Lung (tissue), 12 donors: ENCODE measurements around the gene TBX1. TPM values are rescaled to one million over a fixed set of nuclear protein-coding genes. Genes with fewer than 3 reads are reported as not detected.

Experiments used
- ATAC-seq: fragments of 200-7000 bp; cut with Tn5 transposase; one replicate; pipeline ENCODE4 v1.9.1; 2020; ENCODE audit warnings: moderate number of reproducible peaks; ENCODE audit not compliant: insufficient read depth, low FRiP score
- DNase-seq, 3 donors: peaks; one replicate each; pipeline ENCODE4 v3.0.0-alpha.2; 2013 to 2017
- H3K27ac ChIP-seq, 2 donors: one replicate each; pipeline ENCODE4 v1.5.1; 2013; ENCODE audit warnings: mild to moderate bottlenecking in 2 of 2, moderate library complexity in 2 of 2, control low read depth in 1 of 2, inconsistent platforms in 1 of 2, low read depth in 1 of 2, low read length in 1 of 2
- H3K27me3 ChIP-seq, 3 donors: one replicate each; pipeline ENCODE4 v1.5.1; 2013; ENCODE audit warnings: low read length in 2 of 3; ENCODE audit not compliant: control insufficient read depth in 3 of 3, insufficient read depth in 3 of 3
- H3K36me3 ChIP-seq, 4 donors: one replicate each; pipeline ENCODE4 v1.5.1; 2013; ENCODE audit warnings: low read length in 4 of 4, mild to moderate bottlenecking in 1 of 4, moderate library complexity in 1 of 4; ENCODE audit not compliant: control insufficient read depth in 4 of 4, insufficient read depth in 4 of 4
- H3K4me1 ChIP-seq, 5 donors: one replicate each; pipeline ENCODE4 v1.5.1; 2013; ENCODE audit warnings: low read length in 5 of 5, mild to moderate bottlenecking in 2 of 5, moderate library complexity in 1 of 5; ENCODE audit not compliant: control insufficient read depth in 5 of 5, insufficient read depth in 5 of 5
- H3K4me3 ChIP-seq: one replicate; pipeline ENCODE4 v1.5.1; 2013; ENCODE audit warnings: mild to moderate bottlenecking, control low read depth, moderate library complexity
- H3K9ac ChIP-seq, 2 donors: one replicate each; pipeline ENCODE4 v1.5.1; 2013; ENCODE audit warnings: low read length in 2 of 2, control low read depth in 1 of 2; ENCODE audit not compliant: insufficient read depth in 1 of 2
- H3K9me3 ChIP-seq, 4 donors: one replicate each; pipeline ENCODE4 v1.5.1; 2013; ENCODE audit warnings: low read length in 3 of 4, mild to moderate bottlenecking in 1 of 4, moderate library complexity in 1 of 4; ENCODE audit not compliant: control insufficient read depth in 4 of 4, insufficient read depth in 3 of 4
- WGBS, 2 donors: extraction: QIAGEN DNeasy Blood & Tissue Kit; methylation state at CpG; one replicate each; pipeline ENCODE4 v1.1.7; 2013; 5-methylcytosine and 5-hydroxymethylcytosine counted together
- polyA plus RNA-seq, 2 donors: library from polyadenylated mRNA; stranded (reverse); fragments of 200-250 nt; gene quantifications; one replicate each; pipeline ENCODE4 v1.2.1, GENCODE V29; 2013
- total RNA-seq, 2 donors: library from RNA; depleted of rRNA in 1 of 2; stranded (reverse); fragments of >200 nt in 1 of 2; gene quantifications; one replicate each; pipeline ENCODE4 v1.2.1, GENCODE V29; 2014 to 2021
- TF ChIP-seq, protein P1 (sequence below): IDR thresholded peaks from 2 replicates; pipeline ENCODE4 v1.5.1; 2012; ENCODE audit warnings: mild to moderate bottlenecking; ENCODE audit errors: control extremely low read depth, extremely low read depth
- donor health status: control.
- donor health status: control.
- donor health status: Bipolar disorder and iron deficiency.
- donor health status: healthy.
- donor health status: DM: yes; HTN: yes; CAD: no.

TBX1 gene
- total and polyA plus RNA-seq, 4 donors = 2.3 to 19.3 (median 4.5) TPM

DNA sequence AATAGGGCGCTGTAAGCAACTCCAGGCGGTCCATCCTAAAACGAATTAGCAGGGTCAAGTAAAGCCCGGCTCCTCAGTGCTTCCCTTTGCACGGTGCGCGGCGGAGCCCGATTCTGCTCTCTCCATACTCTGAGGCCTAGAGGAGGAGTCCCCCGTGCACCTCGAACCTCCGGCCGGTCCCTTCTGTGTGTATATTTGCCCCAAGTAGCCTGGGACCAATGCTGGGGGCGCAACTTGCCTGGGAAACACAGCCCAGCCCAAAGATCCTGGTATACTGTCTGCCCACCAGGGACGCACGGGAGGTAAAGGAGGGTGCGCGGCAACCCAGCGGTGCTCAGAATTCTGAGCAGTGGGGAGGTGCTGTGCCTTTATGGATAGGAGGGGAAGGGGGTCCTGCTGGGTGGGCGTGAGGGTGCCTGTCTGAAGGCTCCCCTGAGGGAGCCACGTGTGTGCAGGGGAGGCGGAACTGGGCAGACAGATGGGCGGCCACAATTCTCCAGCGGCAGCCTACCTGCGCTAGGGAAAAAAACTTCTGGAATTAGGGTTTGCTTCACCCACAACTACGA is 4.8 kb upstream of the TBX1 start:
- Histone ChIP-seq H3K4me3 (no peak overlapping the region), H3K27ac (no peak overlapping the region), H3K9me3 (no peaks in the 10 kb centered on the region), H3K4me1 (peaks cover 0 to 25% (median 0%) of the 10 kb centered on the region in 5 donors), H3K36me3 (no peaks in the 10 kb centered on the region), H3K9ac (no peak overlapping the region), H3K27me3 (peaks cover 3 to 71% (median 52%) of the 10 kb centered on the region in 3 donors)
- 6 to 11% methylated on average over 26 of the region's 26 CpGs for WGBS, 2 donors
- no peak for ATAC-seq
- TF ChIP-seq, protein P1, sequence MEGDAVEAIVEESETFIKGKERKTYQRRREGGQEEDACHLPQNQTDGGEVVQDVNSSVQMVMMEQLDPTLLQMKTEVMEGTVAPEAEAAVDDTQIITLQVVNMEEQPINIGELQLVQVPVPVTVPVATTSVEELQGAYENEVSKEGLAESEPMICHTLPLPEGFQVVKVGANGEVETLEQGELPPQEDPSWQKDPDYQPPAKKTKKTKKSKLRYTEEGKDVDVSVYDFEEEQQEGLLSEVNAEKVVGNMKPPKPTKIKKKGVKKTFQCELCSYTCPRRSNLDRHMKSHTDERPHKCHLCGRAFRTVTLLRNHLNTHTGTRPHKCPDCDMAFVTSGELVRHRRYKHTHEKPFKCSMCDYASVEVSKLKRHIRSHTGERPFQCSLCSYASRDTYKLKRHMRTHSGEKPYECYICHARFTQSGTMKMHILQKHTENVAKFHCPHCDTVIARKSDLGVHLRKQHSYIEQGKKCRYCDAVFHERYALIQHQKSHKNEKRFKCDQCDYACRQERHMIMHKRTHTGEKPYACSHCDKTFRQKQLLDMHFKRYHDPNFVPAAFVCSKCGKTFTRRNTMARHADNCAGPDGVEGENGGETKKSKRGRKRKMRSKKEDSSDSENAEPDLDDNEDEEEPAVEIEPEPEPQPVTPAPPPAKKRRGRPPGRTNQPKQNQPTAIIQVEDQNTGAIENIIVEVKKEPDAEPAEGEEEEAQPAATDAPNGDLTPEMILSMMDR = no peak
- no peak for DNase-seq

DNA sequence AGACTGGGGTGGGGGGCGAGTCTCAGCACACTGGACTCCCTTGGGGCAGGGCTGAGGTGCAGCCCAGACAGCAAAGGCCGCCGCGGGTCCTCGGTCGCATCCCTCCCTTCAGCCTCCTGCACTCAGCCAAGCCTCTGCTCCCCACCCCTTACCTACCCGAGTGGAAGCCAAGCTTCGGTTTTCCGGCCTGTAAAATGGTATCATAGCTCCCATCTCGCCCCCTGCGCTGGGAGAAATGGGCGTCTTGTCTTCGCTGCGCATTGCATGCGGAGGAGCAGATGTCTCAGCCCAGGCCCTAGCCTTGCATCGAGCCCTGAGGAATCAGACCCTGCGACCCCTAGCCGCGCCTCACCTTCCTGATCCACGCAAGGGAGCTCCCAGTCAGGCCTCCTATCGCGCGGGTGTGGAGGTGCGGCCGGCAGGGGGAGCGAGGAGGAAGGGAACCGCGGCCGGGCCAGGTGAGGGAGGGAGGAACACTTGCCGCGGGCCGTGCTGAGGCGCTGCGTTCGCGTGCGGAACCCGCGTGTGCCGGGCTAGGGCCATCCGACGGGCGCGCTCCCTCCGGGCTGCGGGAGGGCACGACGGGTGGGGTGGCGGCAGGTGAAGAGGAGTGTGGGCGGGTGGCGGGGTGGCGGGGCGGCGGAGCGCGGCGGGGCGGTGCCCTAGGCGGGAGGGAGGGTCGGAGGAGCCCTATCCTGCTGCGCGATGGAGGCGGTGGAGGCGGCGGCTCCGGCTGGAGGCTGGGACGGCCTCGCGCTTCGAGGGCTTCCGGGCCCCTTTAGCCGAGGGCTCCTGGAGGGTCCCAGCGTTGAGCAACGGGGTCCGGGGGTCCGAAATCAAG is 4.1 kb upstream of the TBX1 start:
- H3K27me3 ChIP-seq = peaks cover 3 to 71% (median 52%) of the 10 kb centered on the region in 3 donors
- DNase-seq = no peak
- no peaks in the 10 kb centered on the region for H3K9me3 ChIP-seq
- no peaks in the 10 kb centered on the region for H3K36me3 ChIP-seq
- H3K9ac ChIP-seq = no peak overlapping the region
- ATAC-seq = no peak
- TF ChIP-seq, protein P1 = peak; percentile 43
- WGBS, 2 donors = 5% methylated on average over 50 to 76 of the region's 76 CpGs
- H3K27ac ChIP-seq = no peak overlapping the region
- no peak overlapping the region for H3K4me3 ChIP-seq
- peaks cover 0 to 22% (median 0%) of the 10 kb centered on the region in 5 donors for H3K4me1 ChIP-seq

DNA sequence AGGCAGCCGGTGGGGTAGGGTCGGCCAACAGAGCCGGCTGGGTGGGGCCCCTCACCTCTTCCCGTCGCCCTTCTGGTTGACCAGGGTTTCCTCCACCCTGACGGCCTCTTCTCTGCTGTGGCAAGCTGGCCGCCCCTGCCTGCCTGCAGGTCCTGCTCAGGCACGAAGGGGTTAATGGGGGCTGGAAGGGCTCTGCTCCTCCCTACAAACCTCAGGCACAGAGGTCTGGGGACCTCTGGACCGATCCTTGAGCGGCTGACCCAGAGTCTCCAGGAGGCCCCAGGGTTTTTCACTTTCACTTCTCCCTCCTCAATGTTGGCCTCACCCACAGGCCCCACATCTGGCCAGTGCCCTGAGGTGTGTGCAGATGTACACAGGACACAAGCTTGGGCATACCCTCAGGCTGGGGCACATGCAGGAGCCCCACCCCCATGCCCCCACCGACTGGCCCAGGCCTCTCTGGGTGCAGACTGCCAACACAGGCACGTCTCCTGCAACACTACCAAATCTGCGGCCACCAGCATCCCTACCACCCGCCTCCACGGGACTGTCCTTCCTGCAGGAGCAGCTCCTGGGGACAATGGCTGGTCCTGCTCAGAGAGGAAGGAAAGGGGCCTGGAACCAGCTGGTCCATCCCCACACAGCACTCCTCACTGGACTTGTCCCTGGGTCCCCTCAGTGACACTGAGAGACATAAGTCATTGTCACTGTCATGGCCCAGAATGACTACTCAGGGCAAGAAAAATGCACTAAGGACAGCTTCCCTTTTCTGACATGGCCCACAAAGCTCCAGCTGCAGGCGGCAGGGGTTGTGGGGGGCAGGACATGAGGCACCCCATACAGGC is 3.2 kb upstream of the TBX1 start:
- ATAC-seq (no peak), DNase-seq (no peak)
- TF ChIP-seq, protein P1 = no peak
- Histone ChIP-seq H3K9ac (no peak overlapping the region), H3K27ac (no peak overlapping the region), H3K27me3 (peaks cover 3 to 75% (median 57%) of the 10 kb centered on the region in 3 donors), H3K4me1 (peaks cover 0 to 22% (median 0%) of the 10 kb centered on the region in 5 donors), H3K4me3 (no peak overlapping the region), H3K36me3 (no peaks in the 10 kb centered on the region), H3K9me3 (peaks cover 0 to 3% (median 0%) of the 10 kb centered on the region in 4 donors)
- WGBS, 2 donors = 21 to 33% methylated on average over 16 of the region's 16 CpGs
